ENCODE measurements around the gene MYO15A.

The MYO15A gene, protein sequence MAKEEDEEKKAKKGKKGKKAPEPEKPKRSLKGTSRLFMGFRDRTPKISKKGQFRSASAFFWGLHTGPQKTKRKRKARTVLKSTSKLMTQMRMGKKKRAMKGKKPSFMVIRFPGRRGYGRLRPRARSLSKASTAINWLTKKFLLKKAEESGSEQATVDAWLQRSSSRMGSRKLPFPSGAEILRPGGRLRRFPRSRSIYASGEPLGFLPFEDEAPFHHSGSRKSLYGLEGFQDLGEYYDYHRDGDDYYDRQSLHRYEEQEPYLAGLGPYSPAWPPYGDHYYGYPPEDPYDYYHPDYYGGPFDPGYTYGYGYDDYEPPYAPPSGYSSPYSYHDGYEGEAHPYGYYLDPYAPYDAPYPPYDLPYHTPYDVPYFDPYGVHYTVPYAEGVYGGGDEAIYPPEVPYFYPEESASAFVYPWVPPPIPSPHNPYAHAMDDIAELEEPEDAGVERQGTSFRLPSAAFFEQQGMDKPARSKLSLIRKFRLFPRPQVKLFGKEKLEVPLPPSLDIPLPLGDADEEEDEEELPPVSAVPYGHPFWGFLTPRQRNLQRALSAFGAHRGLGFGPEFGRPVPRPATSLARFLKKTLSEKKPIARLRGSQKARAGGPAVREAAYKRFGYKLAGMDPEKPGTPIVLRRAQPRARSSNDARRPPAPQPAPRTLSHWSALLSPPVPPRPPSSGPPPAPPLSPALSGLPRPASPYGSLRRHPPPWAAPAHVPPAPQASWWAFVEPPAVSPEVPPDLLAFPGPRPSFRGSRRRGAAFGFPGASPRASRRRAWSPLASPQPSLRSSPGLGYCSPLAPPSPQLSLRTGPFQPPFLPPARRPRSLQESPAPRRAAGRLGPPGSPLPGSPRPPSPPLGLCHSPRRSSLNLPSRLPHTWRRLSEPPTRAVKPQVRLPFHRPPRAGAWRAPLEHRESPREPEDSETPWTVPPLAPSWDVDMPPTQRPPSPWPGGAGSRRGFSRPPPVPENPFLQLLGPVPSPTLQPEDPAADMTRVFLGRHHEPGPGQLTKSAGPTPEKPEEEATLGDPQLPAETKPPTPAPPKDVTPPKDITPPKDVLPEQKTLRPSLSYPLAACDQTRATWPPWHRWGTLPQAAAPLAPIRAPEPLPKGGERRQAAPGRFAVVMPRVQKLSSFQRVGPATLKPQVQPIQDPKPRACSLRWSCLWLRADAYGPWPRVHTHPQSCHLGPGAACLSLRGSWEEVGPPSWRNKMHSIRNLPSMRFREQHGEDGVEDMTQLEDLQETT (N-terminal part only)

DNA sequence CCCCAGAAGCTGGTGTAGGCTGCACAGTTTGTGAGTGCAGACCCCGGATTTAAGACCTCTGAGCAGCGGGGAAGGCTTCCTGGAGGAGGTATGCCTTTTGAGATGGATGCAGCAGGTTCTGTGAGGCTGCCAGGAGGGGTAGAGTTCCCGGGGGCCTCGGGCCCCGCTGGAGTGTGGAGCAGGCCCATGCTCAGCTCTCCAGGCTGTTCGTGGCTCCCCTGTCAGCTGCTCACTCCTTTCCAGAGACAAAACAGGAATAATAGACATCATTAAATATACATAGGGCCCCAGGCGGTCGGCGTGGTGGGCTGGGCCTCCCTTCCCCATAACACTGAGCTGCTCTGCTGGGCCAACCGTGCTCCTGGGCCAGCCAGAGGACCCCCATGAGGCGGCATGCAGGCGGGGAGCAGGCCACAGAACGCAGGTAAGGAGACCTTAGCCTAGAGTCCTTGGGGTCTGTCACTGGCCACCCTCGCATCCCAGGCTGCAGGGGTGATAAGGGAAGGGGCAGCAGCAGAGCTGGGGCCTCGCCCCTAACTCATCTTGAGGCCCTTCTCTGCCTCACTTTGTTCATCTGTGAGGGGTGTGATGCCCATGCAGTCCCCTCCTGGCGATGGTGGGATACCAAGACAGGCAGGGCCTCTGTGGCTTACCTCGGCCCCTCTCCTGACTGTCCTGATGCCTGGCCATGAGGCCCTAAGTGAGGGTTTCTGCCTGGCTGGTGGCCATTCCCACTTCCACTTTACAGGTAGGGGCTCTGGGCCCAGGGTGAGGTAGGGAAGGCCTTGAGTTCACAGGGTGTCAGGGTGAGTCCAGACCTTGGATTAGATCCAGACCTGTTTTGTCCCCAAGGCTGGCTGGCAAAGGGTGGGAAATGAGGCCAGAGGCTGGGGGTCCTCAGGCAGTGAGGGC lies at the start of gene MYO15A:
MYO15A (plus strand) TSS at position 356 of the 912 bp plus-strand sequence. CDS start 10,045 bp downstream, outside the sequence.
- Histone ChIP-seq H2AFZ (no peak within 1 kb of the TSS), H3K4me2 (ENCODE audit: low read length) (no peak within 1 kb of the TSS), H3K4me1 (no peaks in the 10 kb centered on the region), H3K4me3 (ENCODE audit: low read depth, low read length) (no peak within 1 kb of the TSS), H3K79me2 (no peaks in the 10 kb centered on the region), H3K9ac (no peak within 1 kb of the TSS), H3K27me3 (ENCODE audit: control insufficient read depth, insufficient read depth, low read length) (no peaks in the 10 kb centered on the region), H3K9me3 (ENCODE audit: control insufficient read depth, low read length) (no peaks in the 10 kb centered on the region), H3K36me3 (ENCODE audit: control insufficient read depth, insufficient read depth, low read length) (no peaks in the 10 kb centered on the region), H3K27ac (no peak within 1 kb of the TSS)
- TF ChIP-seq, protein P1, sequence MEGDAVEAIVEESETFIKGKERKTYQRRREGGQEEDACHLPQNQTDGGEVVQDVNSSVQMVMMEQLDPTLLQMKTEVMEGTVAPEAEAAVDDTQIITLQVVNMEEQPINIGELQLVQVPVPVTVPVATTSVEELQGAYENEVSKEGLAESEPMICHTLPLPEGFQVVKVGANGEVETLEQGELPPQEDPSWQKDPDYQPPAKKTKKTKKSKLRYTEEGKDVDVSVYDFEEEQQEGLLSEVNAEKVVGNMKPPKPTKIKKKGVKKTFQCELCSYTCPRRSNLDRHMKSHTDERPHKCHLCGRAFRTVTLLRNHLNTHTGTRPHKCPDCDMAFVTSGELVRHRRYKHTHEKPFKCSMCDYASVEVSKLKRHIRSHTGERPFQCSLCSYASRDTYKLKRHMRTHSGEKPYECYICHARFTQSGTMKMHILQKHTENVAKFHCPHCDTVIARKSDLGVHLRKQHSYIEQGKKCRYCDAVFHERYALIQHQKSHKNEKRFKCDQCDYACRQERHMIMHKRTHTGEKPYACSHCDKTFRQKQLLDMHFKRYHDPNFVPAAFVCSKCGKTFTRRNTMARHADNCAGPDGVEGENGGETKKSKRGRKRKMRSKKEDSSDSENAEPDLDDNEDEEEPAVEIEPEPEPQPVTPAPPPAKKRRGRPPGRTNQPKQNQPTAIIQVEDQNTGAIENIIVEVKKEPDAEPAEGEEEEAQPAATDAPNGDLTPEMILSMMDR (IDR thresholded peaks at IDR 0.05) = no peak

DNA sequence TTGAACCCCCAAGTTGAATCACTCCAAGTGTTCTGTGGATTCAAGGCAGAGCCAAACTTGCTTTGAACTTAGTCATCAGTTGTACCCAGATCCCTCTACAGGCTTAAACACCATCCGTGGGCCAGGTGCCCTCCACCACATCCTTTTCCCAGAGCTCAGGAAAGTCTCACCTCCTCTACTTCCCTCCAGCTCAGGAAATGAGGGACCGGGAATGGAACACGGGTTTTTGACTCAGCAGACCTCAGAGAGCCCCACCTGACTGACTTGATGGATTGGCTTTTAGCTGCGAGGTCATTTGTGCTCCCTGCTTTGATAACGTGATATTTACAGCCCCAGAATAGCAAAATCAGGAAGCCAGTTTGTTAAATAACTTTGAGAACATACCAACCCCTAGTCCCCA lies 49.3 kb upstream of the MYO15A start:
- H3K79me2 ChIP-seq = no peaks in the 10 kb centered on the region
- H3K36me3 ChIP-seq (ENCODE audit: control insufficient read depth, insufficient read depth, low read length) = no peaks in the 10 kb centered on the region
- peaks cover 8% of the 10 kb centered on the region for H3K4me1 ChIP-seq
- TF ChIP-seq, protein P1 (IDR thresholded peaks at IDR 0.05) = no peak
- no peak overlapping the region for H3K27ac ChIP-seq
- no peak overlapping the region for H2AFZ ChIP-seq
- no peaks in the 10 kb centered on the region for H3K27me3 ChIP-seq (ENCODE audit: control insufficient read depth, insufficient read depth, low read length)
- H3K4me3 ChIP-seq (ENCODE audit: low read depth, low read length) = no peak overlapping the region
- no peaks in the 10 kb centered on the region for H3K9me3 ChIP-seq (ENCODE audit: control insufficient read depth, low read length)
- H3K9ac ChIP-seq = no peak overlapping the region
- H3K4me2 ChIP-seq (ENCODE audit: low read length) = no peak overlapping the region

DNA sequence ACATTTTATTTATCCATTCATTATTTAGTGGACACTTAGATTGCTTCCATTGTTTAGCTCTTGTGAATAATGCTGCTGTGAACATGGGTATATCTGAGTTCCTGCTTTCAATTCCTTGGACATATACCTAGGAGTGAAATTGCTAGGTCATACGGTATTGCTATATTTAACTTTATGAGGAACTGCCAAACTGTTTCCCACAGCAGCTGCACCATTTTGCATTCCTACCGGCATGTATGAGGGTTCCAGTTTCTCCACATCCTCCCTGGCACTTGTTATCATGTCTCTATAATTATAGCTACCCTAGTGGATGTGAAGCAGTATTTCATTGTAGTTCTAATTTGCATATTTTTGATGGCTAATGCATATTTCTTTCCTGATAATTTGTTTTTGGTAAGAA lies 44.5 kb upstream of the MYO15A start:
- H3K4me3 ChIP-seq (ENCODE audit: low read depth, low read length) = no peak overlapping the region
- no peaks in the 10 kb centered on the region for H3K79me2 ChIP-seq
- no peaks in the 10 kb centered on the region for H3K27me3 ChIP-seq (ENCODE audit: control insufficient read depth, insufficient read depth, low read length)
- no peak overlapping the region for H3K4me2 ChIP-seq (ENCODE audit: low read length)
- H3K27ac ChIP-seq = no peak overlapping the region
- TF ChIP-seq, protein P1 (IDR thresholded peaks at IDR 0.05) = no peak
- H3K9me3 ChIP-seq (ENCODE audit: control insufficient read depth, low read length) = no peaks in the 10 kb centered on the region
- peaks cover 8% of the 10 kb centered on the region for H3K4me1 ChIP-seq
- H2AFZ ChIP-seq = no peak overlapping the region
- H3K36me3 ChIP-seq (ENCODE audit: control insufficient read depth, insufficient read depth, low read length) = no peaks in the 10 kb centered on the region
- H3K9ac ChIP-seq = no peak overlapping the region

DNA sequence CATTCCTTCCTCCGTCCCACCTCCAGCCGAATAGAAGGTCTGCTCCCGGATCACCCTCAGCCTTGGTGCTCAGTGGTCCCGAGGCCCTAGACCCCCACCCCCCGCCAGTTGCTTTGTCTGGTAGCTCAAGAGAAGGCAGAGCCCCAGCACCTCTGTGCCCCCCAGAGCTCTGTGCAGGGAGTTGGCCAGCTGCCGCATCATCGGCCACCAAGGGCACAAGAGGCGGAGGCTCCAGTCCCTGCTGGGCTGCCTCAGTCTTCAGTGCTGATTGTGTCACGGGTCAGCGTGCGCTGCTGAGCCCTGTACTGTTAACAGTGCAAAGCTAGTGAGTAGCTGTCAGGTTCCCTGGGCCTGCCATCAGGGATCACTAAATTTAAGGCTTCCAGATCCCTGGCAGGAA lies 43.0 kb upstream of the MYO15A start:
- H3K36me3 ChIP-seq (ENCODE audit: control insufficient read depth, insufficient read depth, low read length) = no peaks in the 10 kb centered on the region
- no peaks in the 10 kb centered on the region for H3K9me3 ChIP-seq (ENCODE audit: control insufficient read depth, low read length)
- TF ChIP-seq, protein P1 (IDR thresholded peaks at IDR 0.05) = no peak
- no peak overlapping the region for H2AFZ ChIP-seq
- H3K4me1 ChIP-seq = peaks cover 8% of the 10 kb centered on the region
- no peaks in the 10 kb centered on the region for H3K27me3 ChIP-seq (ENCODE audit: control insufficient read depth, insufficient read depth, low read length)
- no peak overlapping the region for H3K4me2 ChIP-seq (ENCODE audit: low read length)
- H3K4me3 ChIP-seq (ENCODE audit: low read depth, low read length) = no peak overlapping the region
- H3K9ac ChIP-seq = no peak overlapping the region
- no peaks in the 10 kb centered on the region for H3K79me2 ChIP-seq
- no peak overlapping the region for H3K27ac ChIP-seq
